Measurements from ENCODE around the gene FMNL1.
A peak's percentile ranks its signal among the peaks of the same experiment; 100 is the strongest.
"Not testable (repeated sequence)": the region's sequence is repeated elsewhere in the genome, so short reads cannot be mapped to it uniquely, and the experiment has no call there.

FMNL1 gene

GRCh38 chr17:45221081-45222013 is at the start of gene FMNL1:
Gene FMNL1, plus strand, starts transcription at chr17:45221885. Its CDS starts 240 bp downstream, at chr17:45222125.
- peak; percentile 69 for DNase-seq

GRCh38 chr17:45172232-45172540 is 49.5 kb upstream of the FMNL1 start:
- DNase-seq, result no peak

- DNase-seq, result peak; percentile 61
Observed at GRCh38 chr17:45172541-45173286, 49.0 kb upstream of the FMNL1 start.

GRCh38 chr17:45175759-45176115 is 45.9 kb upstream of the FMNL1 start:
- no peak for DNase-seq

GRCh38 chr17:45177563-45177962 is 44.1 kb upstream of the FMNL1 start:
- no peak for DNase-seq

GRCh38 chr17:45184144-45184543 is 37.5 kb upstream of the FMNL1 start:
- DNase-seq, result no peak

GRCh38 chr17:45186801-45187354 is 34.8 kb upstream of the FMNL1 start:
- DNase-seq, result no peak

- DNase-seq, result no peak
Observed at GRCh38 chr17:45189009-45189408, 32.7 kb upstream of the FMNL1 start.

- no peak for DNase-seq
Observed at GRCh38 chr17:45190503-45191255, 31.0 kb upstream of the FMNL1 start.

- DNase-seq, result no peak
Observed at GRCh38 chr17:45195424-45195823, 26.3 kb upstream of the FMNL1 start.

GRCh38 chr17:45197108-45197507 is 24.6 kb upstream of the FMNL1 start:
- no peak for DNase-seq

GRCh38 chr17:45197555-45198334 is 23.9 kb upstream of the FMNL1 start:
- peak; percentile 86 for DNase-seq

GRCh38 chr17:45200701-45201100 is 21.0 kb upstream of the FMNL1 start:
- DNase-seq, result no peak

GRCh38 chr17:45201457-45201856 is 20.2 kb upstream of the FMNL1 start:
- DNase-seq, result no peak

- not testable (repeated sequence) for DNase-seq
Observed at GRCh38 chr17:45201880-45202279, 19.8 kb upstream of the FMNL1 start.

- peak; percentile 87 for DNase-seq
Observed at GRCh38 chr17:45218895-45219661, 2.6 kb upstream of the FMNL1 start.

- no peak for DNase-seq
Observed at GRCh38 chr17:45220079-45220478, 1.6 kb upstream of the FMNL1 start.

GRCh38 chr17:45222014-45222288 is 266 bp downstream of the FMNL1 start:
- no peak for DNase-seq

GRCh38 chr17:45222289-45222995 is 757 bp downstream of the FMNL1 start:
- peak; percentile 66 for DNase-seq

- DNase-seq, result no peak
Observed at GRCh38 chr17:45222996-45223538, 1.4 kb downstream of the FMNL1 start.
